Hematopoietic multipotent progenitor cell treated with erythropoietin and hydrocortisone succinate and interleukin-3 and kit ligand, for 4 days (in vitro differentiated cells): ENCODE data around the gene LPAR2.

Experiments
- DNase-seq: peaks from one replicate; pipeline ENCODE4 v3.0.0-alpha.2; 2015

LPAR2 gene

DNA sequence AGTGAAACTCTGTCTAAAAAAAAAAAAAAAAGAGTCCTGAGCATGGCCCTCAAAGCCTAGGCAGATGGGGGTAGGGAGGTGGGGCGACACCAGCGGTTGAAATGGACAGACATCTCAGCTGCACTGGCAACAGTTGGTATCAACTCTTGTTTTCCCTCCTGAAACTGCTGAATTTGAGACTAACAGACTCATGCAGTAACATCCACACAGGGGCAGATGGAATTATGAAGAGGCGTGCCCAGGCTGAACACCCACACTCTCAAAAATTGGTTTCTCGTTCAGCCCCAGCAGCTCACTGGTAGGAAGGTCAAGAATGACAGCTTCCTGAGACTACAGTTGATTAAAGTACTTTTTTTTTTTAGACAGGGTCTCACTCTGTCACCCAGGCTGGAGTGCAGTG lies 33.6 kb downstream of the LPAR2 start:
- no peak for DNase-seq

DNA sequence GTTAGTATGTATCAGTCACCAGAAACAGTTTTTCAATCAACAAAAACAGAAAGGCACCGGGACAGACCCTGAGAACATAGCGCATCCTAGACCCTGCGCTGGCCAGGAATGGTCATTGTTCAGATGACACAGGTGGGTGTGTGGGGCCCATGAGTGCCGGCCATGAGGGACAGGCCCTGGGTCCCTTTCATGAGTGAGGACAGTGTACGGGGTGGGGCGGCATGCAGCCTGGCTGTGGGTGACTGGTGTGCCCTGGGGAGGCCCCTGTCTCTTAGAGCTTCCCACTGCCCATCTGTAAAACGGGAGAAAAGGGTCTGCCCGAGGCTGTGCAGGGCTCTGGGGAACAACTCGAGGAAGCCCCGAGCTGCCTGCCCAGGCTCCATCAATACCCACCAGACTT lies 35.3 kb downstream of the LPAR2 start:
- DNase-seq, result no peak

GRCh38 chr19:19591133-19591825 lies 36.7 kb downstream of the LPAR2 start:
- no peak for DNase-seq

DNA sequence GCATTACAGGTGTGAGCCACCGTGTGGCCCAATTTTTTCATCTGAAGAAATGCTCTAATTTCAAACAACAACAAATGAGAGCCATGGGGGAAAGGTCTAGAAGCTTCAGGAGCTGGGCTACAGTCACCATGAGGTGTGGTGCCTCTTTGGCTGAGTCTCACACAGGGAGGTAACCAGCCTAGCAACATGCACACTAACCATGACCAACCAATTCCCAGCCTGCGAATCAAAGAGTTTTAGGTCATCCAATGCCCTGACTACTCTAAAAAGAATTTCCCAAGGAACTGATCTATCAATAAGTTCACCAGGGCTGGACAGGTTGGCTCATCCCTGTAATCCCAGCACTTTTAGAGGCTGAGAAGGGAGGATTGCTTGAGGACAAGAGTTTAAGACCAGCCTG lies 39.5 kb downstream of the LPAR2 start:
- DNase-seq, result no peak

DNA sequence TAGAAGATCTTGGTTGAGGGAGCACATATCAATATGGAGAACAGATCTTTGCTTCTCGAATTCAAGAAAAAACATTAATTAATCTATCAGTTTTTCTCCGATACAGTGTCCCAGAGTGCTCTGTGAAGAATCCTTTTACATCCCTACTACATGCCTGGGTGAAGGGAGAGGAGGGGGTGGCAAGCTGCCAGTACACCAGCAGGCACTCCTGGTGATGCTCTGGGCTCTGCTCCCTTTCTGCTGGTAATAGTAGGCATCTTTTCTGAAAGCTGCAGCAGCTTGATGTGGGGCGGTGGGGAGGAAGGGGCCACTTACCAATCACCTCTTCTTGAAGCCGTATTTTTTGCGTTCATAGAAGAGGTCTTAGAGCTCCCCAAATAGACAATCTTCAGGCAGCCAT lies 40.2 kb downstream of the LPAR2 start:
- no peak for DNase-seq

DNA sequence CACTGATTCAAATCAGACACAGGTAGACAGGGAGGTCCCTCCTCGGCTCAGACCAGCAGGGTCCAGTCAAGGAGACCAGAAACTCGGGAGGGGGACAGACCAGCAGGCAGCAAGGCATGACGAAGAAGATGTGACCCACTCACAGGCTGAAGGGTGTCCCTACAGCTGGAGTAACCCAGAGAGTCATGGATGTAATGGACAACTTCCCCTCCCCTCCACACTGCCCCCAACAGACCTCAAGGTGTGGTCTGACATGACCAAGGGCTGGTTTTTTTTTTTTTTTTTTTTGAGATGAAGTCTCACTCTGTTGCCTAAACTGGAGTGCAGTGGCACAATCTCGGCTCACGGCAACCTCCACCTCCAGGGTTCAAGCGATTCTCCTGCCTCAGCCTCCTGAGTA lies 43.7 kb downstream of the LPAR2 start:
- DNase-seq, result no peak

GRCh38 chr19:19582471-19582870 lies 45.5 kb downstream of the LPAR2 start:
- no peak for DNase-seq

DNA sequence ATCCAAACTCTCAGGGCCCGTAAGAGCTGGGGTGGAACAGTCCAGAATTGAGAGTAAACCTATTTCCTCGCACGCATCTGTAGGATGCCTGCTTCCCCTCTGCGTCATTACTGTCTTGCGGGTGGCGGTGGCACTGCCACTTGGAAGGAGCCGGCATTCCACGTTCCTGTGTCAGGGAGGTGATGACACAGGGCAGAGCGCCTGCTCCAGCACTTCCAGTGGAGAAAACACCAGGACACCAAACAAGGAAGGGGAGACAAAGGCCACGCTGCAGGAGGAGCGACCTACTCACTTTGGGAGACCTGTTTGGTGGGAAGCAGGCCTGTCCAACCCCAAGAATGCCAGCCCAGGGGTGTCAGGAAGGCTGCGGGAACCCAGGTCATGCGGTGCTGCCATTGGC lies 46.6 kb downstream of the LPAR2 start:
- no peak for DNase-seq

DNA sequence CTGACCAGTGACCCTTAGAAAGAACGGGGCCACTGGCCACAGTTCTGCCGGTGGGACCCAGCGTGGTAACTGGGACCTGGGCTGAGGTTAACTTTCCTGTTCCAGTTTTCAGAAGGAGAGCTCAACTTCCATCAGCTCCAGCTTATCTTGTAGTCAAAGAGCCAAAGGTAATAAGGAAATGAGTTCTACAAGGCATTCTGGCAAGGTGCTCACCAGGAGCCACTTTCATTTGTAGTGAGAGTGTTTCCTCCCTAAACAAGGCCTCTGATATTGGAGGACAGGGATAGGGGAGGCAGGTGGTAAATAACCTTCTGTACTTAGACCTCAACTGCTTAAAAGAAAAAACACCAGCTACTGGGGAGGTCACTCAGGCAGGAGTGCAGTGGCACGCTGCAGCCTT lies 47.6 kb downstream of the LPAR2 start:
- DNase-seq, result no peak

DNA sequence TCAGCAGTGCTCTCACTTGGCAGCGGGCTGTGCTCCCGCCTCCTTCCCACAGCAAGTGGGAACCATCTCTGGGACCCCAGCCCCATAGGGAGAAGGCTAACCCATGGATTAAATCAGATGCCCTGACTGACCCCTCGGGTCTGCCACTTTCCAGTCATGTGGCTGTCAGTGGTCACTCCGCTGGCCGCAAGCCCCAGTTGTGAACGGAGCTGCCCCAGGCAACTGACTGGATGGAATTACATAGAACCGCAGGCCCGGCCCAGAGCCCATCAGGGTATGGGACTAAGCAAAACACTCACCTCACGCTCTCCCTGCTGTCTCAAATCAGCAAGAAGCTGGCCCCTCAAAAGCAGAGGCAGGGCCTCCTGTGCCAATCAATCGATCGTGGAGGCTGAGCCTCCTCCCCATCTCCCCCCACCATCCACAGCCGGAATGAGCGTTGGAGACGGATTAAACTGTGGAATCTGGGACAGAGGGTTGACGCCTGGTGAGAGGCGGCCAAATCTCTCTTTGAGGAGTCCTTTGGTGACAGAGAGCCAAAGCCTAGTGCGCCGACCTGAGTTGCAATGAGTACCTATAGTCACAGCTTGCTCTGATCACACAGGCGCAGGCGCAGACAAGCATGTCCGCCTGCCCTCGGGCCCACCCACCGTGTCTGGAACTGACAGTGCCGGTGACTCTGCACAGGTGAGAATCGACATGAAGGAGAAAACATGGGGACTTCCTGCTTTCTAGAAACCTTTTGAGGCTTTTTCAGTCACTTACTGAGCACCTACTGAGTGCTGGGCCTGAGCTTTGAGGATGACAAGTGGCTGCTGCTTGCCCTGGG lies 48.3 kb downstream of the LPAR2 start:
- DNase-seq, result no peak

GRCh38 chr19:19578252-19578651 lies 49.8 kb downstream of the LPAR2 start:
- DNase-seq, result no peak

DNA sequence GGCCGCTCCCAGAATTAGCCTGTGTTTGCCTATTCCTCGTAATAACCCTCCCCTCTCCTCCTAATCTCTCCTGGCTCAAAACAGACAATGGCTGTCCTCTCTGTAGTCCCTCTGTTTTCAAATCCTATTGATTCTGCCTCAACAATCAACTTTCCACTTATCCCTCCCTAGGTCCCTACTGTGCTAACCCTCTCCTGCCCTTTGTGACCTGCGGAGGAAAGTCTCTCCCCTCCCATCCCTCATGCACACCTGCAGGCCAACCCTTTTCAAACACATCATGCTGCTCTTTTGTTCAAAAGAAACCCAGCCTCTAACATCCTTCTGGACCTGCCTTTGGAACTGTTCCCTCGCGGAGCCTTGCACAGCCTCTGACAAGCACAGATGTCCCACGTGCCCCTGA lies 52.6 kb downstream of the LPAR2 start:
- DNase-seq, result no peak
